CD4-positive, CD25-positive, alpha-beta regulatory T cell (primary cell): Measurements from ENCODE around the gene GARIN1A. TPM values are rescaled to one million over a fixed set of nuclear protein-coding genes. Genes with fewer than 3 reads are reported as not detected.
"Not testable (repeated sequence)": the region's sequence is repeated elsewhere in the genome, so short reads cannot be mapped to it uniquely, and the experiment has no call there.

Experiments
- ATAC-seq, 2 donors: fragments of 150-1000 bp; cut with Tn5 transposase; one replicate each; pipeline ENCODE4 v1.10.0; 2021; ENCODE audit warnings: low read depth in 2 of 2, moderate number of reproducible peaks in 2 of 2, moderate library complexity in 1 of 2
- DNase-seq, 3 donors: peaks; one replicate each; pipeline versions ENCODE4 v3.0.0 to v3.0.0-alpha.2; 2012 to 2022; ENCODE audit warnings: mixed read lengths in 1 of 3
- H3K27ac ChIP-seq: one replicate; pipeline ENCODE4 v1.7.0; 2013; ENCODE audit warnings: mild to moderate bottlenecking, low read length; ENCODE audit not compliant: insufficient read depth, poor library complexity, severe bottlenecking
- H3K27me3 ChIP-seq: one replicate; pipeline ENCODE4 v1.7.0; 2013; ENCODE audit warnings: low read length; ENCODE audit not compliant: control insufficient read depth, insufficient read depth
- H3K36me3 ChIP-seq: one replicate; pipeline ENCODE4 v1.7.0; 2013; ENCODE audit warnings: mild to moderate bottlenecking, low read length, moderate library complexity; ENCODE audit not compliant: control insufficient read depth, insufficient read depth
- H3K4me1 ChIP-seq: 2 replicates; pipeline ENCODE4 v1.7.0; 2013; ENCODE audit warnings: mild to moderate bottlenecking, low read length; ENCODE audit not compliant: insufficient read depth, control insufficient read depth, poor library complexity, severe bottlenecking
- H3K4me3 ChIP-seq: one replicate; pipeline ENCODE4 v1.7.0; 2013; ENCODE audit warnings: low read depth, mild to moderate bottlenecking, low read length, moderate library complexity
- H3K9me3 ChIP-seq, 2 experiments: 1 replicate in 1 of 2; 2 replicates in 1 of 2; pipeline ENCODE4 v1.7.0; 2013; ENCODE audit warnings: low read length in 2 of 2, mild to moderate bottlenecking in 1 of 2, moderate library complexity in 1 of 2; ENCODE audit not compliant: control insufficient read depth in 2 of 2
- H3K27ac Mint-ChIP-seq, 3 donors: one replicate each; pipeline ENCODE4 v1.8.0; 2020 to 2022; ENCODE audit warnings: mild to moderate bottlenecking in 3 of 3, mixed read lengths in 3 of 3, moderate library complexity in 2 of 3
- H3K27me3 Mint-ChIP-seq: one replicate; pipeline ENCODE4 v1.8.0; 2022; ENCODE audit warnings: mild to moderate bottlenecking, mixed read lengths
- H3K36me3 Mint-ChIP-seq: one replicate; pipeline ENCODE4 v1.8.0; 2020; ENCODE audit warnings: mixed read lengths
- H3K4me1 Mint-ChIP-seq, 4 donors: one replicate each; pipeline ENCODE4 v1.8.0; 2020 to 2022; ENCODE audit warnings: mixed read lengths in 4 of 4, mild to moderate bottlenecking in 1 of 4
- H3K4me3 Mint-ChIP-seq, 4 donors: one replicate each; pipeline ENCODE4 v1.8.0; 2020 to 2022; ENCODE audit warnings: mild to moderate bottlenecking in 4 of 4, mixed read lengths in 4 of 4, moderate library complexity in 3 of 4
- H3K9me3 Mint-ChIP-seq, 7 donors: one replicate each; pipeline ENCODE4 v1.8.0; 2020 to 2022; ENCODE audit warnings: mixed read lengths in 7 of 7, mild to moderate bottlenecking in 3 of 7, moderate library complexity in 2 of 7
- polyA plus RNA-seq, 4 donors: library from polyadenylated mRNA; unstranded; fragments of 300-500 nt; fragmentation: Illumina TruSeq; gene quantifications; one replicate each; pipeline ENCODE4 v1.2.3, GENCODE V29; 2021
- total RNA-seq: library from RNA; stranded (reverse); gene quantifications from one replicate; pipeline ENCODE4 v1.2.3, GENCODE V29; 2022

Gene GARIN1A
- total and polyA plus RNA-seq, 5 donors from 2014 or later = 0.14 to 1.9 TPM; not detected in 3

- not testable (repeated sequence) for DNase-seq, H3K4me1 Mint-ChIP-seq, H3K27ac Mint-ChIP-seq, H3K27me3 Mint-ChIP-seq, H3K4me3 ChIP-seq, H3K27ac ChIP-seq, H3K36me3 Mint-ChIP-seq, H3K9me3 Mint-ChIP-seq, H3K4me1 ChIP-seq, H3K36me3 ChIP-seq, H3K4me3 Mint-ChIP-seq, H3K27me3 ChIP-seq, ATAC-seq, H3K9me3 ChIP-seq
Observed at GRCh38 chr7:128683270-128683669, 11.2 kb downstream of the GARIN1A start.

DNA sequence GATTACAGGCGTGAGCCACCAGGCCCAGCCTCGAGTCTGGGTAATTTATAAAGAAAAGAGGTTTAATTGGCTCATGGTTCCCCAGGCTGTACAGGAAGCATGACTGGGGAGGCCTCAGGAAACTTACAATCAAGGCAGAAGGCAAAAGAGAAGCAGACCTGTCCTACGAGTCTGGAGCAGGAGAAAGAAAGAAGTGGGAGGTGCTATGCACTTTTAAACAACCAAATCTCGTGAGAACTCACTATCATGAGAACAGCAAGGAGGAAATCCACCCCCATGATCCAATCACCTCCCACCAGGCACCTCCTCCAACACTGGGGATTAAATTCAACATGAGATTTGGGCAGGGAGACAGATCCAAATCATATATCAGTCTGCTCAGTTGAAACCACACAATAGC is 11.6 kb downstream of the GARIN1A start:
- not testable (repeated sequence) for H3K36me3 Mint-ChIP-seq, H3K9me3 ChIP-seq, H3K27ac Mint-ChIP-seq, H3K27me3 Mint-ChIP-seq, H3K9me3 Mint-ChIP-seq, ATAC-seq, H3K4me3 ChIP-seq, H3K36me3 ChIP-seq, H3K4me1 ChIP-seq, H3K27me3 ChIP-seq, H3K27ac ChIP-seq, H3K4me1 Mint-ChIP-seq, DNase-seq, H3K4me3 Mint-ChIP-seq

DNA sequence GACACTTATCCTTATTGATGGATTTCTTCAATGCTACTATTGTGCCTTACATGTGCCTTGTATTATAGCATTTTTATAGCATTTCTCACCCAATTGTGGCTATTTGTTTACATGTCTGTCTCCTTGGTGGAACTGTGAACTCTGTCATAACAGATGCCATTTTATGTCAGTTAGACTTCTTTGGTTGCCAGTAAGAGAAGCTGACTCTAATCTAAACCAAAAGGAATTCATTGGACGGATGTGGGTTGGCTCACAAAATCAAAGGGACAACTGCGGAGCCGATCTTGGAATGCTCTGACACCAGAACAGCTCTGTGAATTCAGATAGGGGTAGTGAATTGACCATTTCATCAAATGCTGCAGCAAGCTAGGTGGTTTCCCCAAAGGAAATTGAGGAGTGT is 15.0 kb downstream of the GARIN1A start:
- DNase-seq = no peak
- no peak for ATAC-seq
- Histone ChIP-seq H3K9me3 (no peaks in the 10 kb centered on the region), H3K27me3 (no peaks in the 10 kb centered on the region), H3K27ac (no peak overlapping the region), H3K36me3 (no peaks in the 10 kb centered on the region), H3K4me3 (no peak overlapping the region), H3K4me1 (no peaks in the 10 kb centered on the region)
- Mint-ChIP-seq H3K9me3 (peaks cover 0 to 3% (median 0%) of the 10 kb centered on the region in 7 donors), H3K36me3 (peaks cover 5% of the 10 kb centered on the region), H3K4me3 (no peak overlapping the region), H3K27me3 (peaks cover 10% of the 10 kb centered on the region), H3K4me1 (no peaks in the 10 kb centered on the region), H3K27ac (no peak overlapping the region)

DNA sequence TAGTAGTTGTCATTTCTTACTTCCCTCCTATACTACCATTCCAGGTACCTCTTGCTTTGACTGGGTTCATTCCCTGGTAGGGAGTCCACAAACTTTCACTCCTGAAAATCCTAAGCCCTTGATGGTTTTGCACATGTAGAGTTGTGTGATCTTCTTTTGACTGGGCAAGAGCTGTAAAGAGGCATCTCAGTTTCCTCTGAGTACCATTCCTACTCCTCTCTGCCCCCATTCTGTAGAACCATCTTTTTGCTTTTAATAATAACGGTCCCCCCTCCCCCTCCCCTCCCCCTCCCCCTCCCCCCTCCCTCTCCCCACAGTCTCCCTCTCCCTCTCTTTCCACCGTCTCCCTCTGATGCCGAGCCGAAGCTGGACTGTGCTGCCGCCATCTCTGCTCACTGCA is 16.4 kb downstream of the GARIN1A start:
- Mint-ChIP-seq H3K4me3 (no peak overlapping the region), H3K4me1 (no peaks in the 10 kb centered on the region), H3K9me3 (peaks cover 0 to 3% (median 0%) of the 10 kb centered on the region in 7 donors), H3K36me3 (peaks cover 5% of the 10 kb centered on the region), H3K27ac (no peak overlapping the region), H3K27me3 (peaks cover 13% of the 10 kb centered on the region)
- H3K9me3 ChIP-seq = no peaks in the 10 kb centered on the region
- no peaks in the 10 kb centered on the region for H3K36me3 ChIP-seq
- DNase-seq = no peak
- H3K27me3 ChIP-seq = no peaks in the 10 kb centered on the region
- no peak overlapping the region for H3K27ac ChIP-seq
- no peaks in the 10 kb centered on the region for H3K4me1 ChIP-seq
- no peak for ATAC-seq
- H3K4me3 ChIP-seq = no peak overlapping the region

- not testable (repeated sequence) for H3K27me3 ChIP-seq, H3K4me1 Mint-ChIP-seq, H3K4me3 Mint-ChIP-seq, H3K4me1 ChIP-seq, H3K9me3 ChIP-seq, ATAC-seq, DNase-seq, H3K36me3 Mint-ChIP-seq, H3K36me3 ChIP-seq, H3K27ac Mint-ChIP-seq, H3K9me3 Mint-ChIP-seq, H3K4me3 ChIP-seq, H3K27ac ChIP-seq
- peaks cover 13% of the 10 kb centered on the region for H3K27me3 Mint-ChIP-seq
Observed at GRCh38 chr7:128689161-128689935, 17.3 kb downstream of the GARIN1A start.

- H3K27ac ChIP-seq = no peak overlapping the region
- Mint-ChIP-seq H3K36me3 (peaks cover 5% of the 10 kb centered on the region), H3K4me3 (no peak overlapping the region), H3K27ac (no peak overlapping the region), H3K4me1 (no peaks in the 10 kb centered on the region), H3K9me3 (peaks cover 0 to 3% (median 0%) of the 10 kb centered on the region in 7 donors), H3K27me3 (peaks cover 26% of the 10 kb centered on the region)
- no peak overlapping the region for H3K4me3 ChIP-seq
- no peaks in the 10 kb centered on the region for H3K36me3 ChIP-seq
- no peaks in the 10 kb centered on the region for H3K9me3 ChIP-seq
- ATAC-seq = no peak
- DNase-seq = no peak
- no peaks in the 10 kb centered on the region for H3K4me1 ChIP-seq
- H3K27me3 ChIP-seq = no peaks in the 10 kb centered on the region
Observed at GRCh38 chr7:128691227-128691626, 19.1 kb downstream of the GARIN1A start.

DNA sequence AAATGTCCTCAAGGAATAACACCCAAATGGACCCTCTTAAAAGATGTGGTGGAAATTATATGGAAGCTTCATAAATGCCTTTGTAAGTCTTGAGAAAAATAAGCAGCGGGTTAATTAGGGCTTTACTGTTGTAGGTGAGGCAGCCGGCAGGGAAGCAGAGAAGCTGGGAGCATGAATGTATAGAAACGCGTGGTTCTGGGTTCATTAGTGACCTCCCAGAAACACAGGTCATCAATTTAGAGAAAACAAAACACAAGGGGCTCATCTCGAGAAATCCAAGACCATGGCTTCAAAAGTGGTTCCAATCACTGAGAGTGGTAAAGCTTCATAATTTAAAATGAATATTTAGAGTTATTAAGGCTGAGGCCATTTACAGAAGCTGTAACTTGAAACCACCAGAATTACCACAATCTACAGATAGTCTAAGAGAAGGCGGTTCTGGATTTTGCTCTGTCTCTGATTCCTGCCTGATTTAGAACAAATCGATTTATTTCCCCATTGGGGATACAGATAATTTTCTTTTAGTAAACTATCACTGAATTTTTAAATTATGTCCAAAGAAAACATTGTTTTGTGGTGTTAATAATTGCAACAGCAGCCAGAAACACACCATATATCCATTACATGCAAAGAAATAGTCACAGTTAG is 20.7 kb downstream of the GARIN1A start:
- no peaks in the 10 kb centered on the region for H3K9me3 ChIP-seq
- H3K4me1 ChIP-seq = peaks cover 6% of the 10 kb centered on the region
- Mint-ChIP-seq H3K27me3 (peaks cover 40% of the 10 kb centered on the region), H3K9me3 (peaks cover 0 to 3% (median 0%) of the 10 kb centered on the region in 7 donors), H3K4me3 (no peak overlapping the region), H3K27ac (no peak overlapping the region), H3K36me3 (no peaks in the 10 kb centered on the region), H3K4me1 (peaks cover 0 to 7% (median 4%) of the 10 kb centered on the region in 4 donors)
- H3K36me3 ChIP-seq = no peaks in the 10 kb centered on the region
- DNase-seq (no peak), ATAC-seq (no peak)
- no peak overlapping the region for H3K27ac ChIP-seq
- H3K4me3 ChIP-seq = no peak overlapping the region
- peaks cover 9% of the 10 kb centered on the region for H3K27me3 ChIP-seq
